Ecto neural progenitor cell (in vitro differentiated cells): ENCODE data around the gene BSN.

Source experiments
- DNase-seq: peaks from one replicate; pipeline ENCODE4 v3.0.0-alpha.2; 2018; ENCODE audit warnings: low spot score

BSN gene

GRCh38 chr3:49629866-49630265 lies 75.6 kb downstream of the BSN start:
- DNase-seq, result no peak

GRCh38 chr3:49630784-49631183 lies 76.5 kb downstream of the BSN start:
- no peak for DNase-seq

GRCh38 chr3:49634736-49635135 lies 80.5 kb downstream of the BSN start:
- no peak for DNase-seq

- DNase-seq, result no peak
These were observed 82.8 kb downstream of the BSN start for GRCh38 chr3:49636883-49637609.

- no peak for DNase-seq
These were observed 84.2 kb downstream of the BSN start for GRCh38 chr3:49638445-49638844.

GRCh38 chr3:49639551-49639950 lies 85.3 kb downstream of the BSN start:
- DNase-seq, result no peak

- no peak for DNase-seq
These were observed 87.0 kb downstream of the BSN start for GRCh38 chr3:49641292-49641691.

- DNase-seq, result no peak
These were observed 87.8 kb downstream of the BSN start for GRCh38 chr3:49641921-49642707.

- DNase-seq, result no peak
These were observed 88.5 kb downstream of the BSN start for GRCh38 chr3:49642708-49643145.

GRCh38 chr3:49644684-49645083 lies 90.4 kb downstream of the BSN start:
- no peak for DNase-seq

GRCh38 chr3:49646236-49646635 lies 92.0 kb downstream of the BSN start:
- DNase-seq, result no peak

- no peak for DNase-seq
These were observed 93.5 kb downstream of the BSN start for GRCh38 chr3:49647741-49648140.

- no peak for DNase-seq
These were observed 94.2 kb downstream of the BSN start for GRCh38 chr3:49648354-49649019.

- DNase-seq, result no peak
These were observed 95.3 kb downstream of the BSN start for GRCh38 chr3:49649576-49649975.

- no peak for DNase-seq
These were observed 95.9 kb downstream of the BSN start for GRCh38 chr3:49650177-49650576.

- DNase-seq, result no peak
These were observed 96.4 kb downstream of the BSN start for GRCh38 chr3:49650637-49651036.

GRCh38 chr3:49652218-49652902 lies 98.1 kb downstream of the BSN start:
- no peak for DNase-seq

GRCh38 chr3:49652903-49653415 lies 98.7 kb downstream of the BSN start:
- DNase-seq, result no peak

GRCh38 chr3:49653621-49654020 lies 99.3 kb downstream of the BSN start:
- DNase-seq, result no peak

- no peak for DNase-seq
These were observed 100.0 kb downstream of the BSN start for GRCh38 chr3:49654176-49654825.

GRCh38 chr3:49654955-49655556 lies 100.8 kb downstream of the BSN start:
- no peak for DNase-seq
